GM10266 (cell line): ENCODE measurements around the gene PARP1.

Experiments
- DNase-seq: peaks from one replicate; pipeline ENCODE4 v3.0.0; 2012; ENCODE audit errors: extremely low spot score
- TF ChIP-seq, protein P1 (sequence below): IDR thresholded peaks from 2 replicates; pipeline ENCODE4 v1.5.1; 2012; ENCODE audit warnings: mild to moderate bottlenecking, low read depth; ENCODE audit not compliant: control insufficient read depth, insufficient read depth; ENCODE audit errors: missing control alignments

PARP1 gene

DNA sequence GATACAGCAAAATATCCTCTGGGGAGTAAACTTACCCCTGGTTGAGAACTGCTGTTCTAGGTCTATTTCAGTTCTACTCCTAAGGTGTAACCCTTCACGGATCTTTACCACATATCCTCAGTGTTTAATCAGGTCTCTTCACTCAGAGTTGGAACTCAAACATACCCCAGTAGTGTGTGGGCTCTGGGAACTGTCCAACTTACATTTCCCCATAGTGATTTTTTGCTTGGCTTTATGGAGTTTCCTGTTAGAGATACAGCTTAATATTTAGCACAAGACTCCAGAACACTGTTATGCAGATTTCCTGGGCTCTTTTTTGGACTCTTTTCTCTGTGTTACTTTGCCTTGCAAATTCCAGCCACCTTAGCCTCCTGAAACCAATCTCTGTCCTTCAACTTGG lies 72.2 kb downstream of the PARP1 start:
- TF ChIP-seq, protein P1, sequence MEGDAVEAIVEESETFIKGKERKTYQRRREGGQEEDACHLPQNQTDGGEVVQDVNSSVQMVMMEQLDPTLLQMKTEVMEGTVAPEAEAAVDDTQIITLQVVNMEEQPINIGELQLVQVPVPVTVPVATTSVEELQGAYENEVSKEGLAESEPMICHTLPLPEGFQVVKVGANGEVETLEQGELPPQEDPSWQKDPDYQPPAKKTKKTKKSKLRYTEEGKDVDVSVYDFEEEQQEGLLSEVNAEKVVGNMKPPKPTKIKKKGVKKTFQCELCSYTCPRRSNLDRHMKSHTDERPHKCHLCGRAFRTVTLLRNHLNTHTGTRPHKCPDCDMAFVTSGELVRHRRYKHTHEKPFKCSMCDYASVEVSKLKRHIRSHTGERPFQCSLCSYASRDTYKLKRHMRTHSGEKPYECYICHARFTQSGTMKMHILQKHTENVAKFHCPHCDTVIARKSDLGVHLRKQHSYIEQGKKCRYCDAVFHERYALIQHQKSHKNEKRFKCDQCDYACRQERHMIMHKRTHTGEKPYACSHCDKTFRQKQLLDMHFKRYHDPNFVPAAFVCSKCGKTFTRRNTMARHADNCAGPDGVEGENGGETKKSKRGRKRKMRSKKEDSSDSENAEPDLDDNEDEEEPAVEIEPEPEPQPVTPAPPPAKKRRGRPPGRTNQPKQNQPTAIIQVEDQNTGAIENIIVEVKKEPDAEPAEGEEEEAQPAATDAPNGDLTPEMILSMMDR, result no peak
- no peak for DNase-seq

DNA sequence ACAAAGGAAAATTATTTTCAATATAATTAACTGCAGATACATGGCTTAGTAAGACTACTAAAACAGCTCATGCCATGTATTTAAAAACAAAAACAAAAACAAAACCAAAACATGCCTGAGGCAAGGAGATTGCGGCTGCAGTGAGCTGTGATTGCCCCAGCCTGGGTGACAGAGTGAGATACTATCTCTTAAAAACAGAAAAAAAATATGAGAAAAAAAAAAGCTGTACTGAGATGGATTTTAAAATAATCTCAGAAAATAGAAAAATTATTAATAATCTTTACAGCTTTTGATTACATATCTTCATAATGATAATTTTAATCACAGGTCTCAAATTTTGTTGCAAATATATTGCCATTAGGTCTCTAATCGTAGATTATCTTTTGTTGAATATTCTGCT lies 74.9 kb downstream of the PARP1 start:
- TF ChIP-seq, protein P1, result no peak
- DNase-seq, result no peak

DNA sequence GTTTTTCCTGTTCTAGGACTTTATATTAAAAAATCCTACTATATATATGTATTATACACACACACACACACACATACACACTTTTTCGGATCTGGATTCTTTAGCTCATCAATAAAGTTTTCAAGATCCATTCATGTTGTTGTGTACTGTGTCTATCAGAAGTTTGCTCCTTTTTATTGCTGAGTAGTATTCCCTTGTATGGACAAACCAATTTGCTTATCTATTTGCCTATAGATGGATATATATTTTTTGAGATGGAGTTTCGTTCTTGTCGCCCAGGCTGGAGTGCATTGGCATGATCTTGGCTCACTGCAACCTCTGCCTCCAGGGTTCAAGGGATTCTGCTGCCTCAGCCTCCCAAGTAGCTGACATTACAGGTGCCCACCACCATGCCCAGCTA lies 78.7 kb downstream of the PARP1 start:
- TF ChIP-seq, protein P1, result no peak
- no peak for DNase-seq

DNA sequence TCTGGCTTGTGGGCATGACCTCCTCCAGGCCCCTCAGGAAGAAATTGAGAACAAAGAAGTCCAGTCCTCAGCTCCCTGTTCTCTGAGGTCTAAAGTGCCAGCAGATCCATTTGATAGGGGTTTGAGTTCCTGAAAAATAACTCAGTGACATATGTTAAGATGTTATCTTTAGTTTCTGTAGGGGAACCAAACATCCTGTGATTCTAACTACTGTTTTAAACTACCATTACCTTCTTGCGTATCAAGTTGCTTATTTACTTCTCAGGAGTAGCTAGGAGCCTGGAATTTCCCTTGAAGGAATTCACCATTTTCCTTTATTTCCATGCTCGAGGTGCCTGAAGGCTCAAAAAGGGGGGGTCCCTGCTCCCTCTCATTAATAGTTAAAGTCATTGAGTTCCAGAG lies 80.1 kb downstream of the PARP1 start:
- TF ChIP-seq, protein P1, result no peak
- DNase-seq, result no peak

DNA sequence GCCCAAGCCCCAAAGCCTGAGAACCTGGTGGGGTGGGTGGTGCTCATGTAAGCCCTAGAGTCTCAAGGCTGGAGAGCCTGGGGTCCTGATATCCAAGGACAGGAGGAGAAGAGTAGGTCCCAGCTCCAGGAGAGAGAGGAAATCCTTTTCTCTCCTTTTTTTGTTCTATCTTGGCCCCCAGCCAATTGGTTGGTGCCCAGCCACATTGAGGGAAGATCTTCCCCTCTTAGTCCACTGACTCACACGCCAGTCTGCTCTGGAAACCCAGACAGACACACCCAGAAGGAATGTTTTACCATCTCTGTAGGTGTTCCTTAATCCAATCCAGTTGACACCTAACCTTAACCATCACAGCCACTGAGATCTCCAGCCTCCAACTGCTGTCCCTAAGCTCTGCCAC lies 82.7 kb downstream of the PARP1 start:
- TF ChIP-seq, protein P1, result no peak
- no peak for DNase-seq

DNA sequence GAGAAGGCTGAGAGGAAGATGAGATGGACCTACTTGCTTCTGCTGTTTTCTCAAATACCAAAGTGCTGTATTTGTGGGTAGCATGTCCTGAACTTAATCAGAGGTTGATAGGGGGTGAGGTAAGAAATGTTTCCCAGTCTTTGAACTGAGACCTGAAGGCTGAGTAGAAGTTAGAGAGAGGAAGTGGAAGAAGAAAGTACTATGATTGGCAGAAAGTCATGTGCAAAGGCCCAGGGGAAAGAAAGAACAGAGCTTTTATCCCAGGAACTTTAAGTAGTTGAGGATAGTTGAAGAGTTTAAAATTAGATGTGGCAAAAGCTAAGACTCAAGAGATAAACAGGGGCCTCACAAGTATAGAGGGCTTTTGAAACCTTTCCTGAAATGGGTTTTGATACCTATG lies 83.4 kb downstream of the PARP1 start:
- TF ChIP-seq, protein P1, result no peak

DNA sequence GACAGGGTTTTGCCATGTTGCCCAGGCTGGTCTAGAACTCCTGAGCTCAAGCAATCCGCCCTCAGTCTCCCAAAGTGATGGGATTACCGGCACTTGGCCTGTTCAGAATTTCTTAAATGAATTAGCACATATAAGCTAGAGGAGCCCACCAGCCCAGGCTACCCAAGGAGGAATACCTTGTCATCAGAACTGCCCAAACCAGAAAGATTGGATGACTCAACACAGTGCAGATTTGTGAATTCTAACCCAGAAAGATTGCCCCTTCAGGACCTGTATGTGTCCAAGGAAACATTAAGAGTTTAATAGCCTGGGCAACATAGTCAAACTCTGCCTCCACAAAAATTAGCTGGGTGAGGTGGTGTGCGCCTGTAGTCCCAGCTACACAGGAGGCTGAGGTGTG lies 84.9 kb downstream of the PARP1 start:
- TF ChIP-seq, protein P1, result no peak
- DNase-seq, result no peak

More for the DNA sequence above, 83.4 kb downstream of the PARP1 start:
- no peak for DNase-seq
